ENCODE data around the gene ZNF552.

GRCh38 chr19:57771417-57771816 lies 43.3 kb downstream of the ZNF552 start:
- TF ChIP-seq CTCF (IDR thresholded peaks at IDR 0.05), result no peak
- no peak for TF ChIP-seq ZFX (IDR thresholded peaks at IDR 0.05; ENCODE audit: borderline replicate concordance)

Data from 22Rv1 (cell line).